GM12891 (cell line): Measurements from ENCODE around the gene NUP50.

Source experiments
- POLR2A ChIP-seq: IDR thresholded peaks from 2 replicates; pipeline ENCODE4 v1.6.1; 2011; ENCODE audit warnings: low read depth, low read length, control low read depth
- POLR2AphosphoS5 ChIP-seq: IDR thresholded peaks from 2 replicates; pipeline ENCODE4 v1.6.1; 2011; ENCODE audit warnings: low read depth, low read length, control low read depth
- TAF1 ChIP-seq: IDR thresholded peaks from 2 replicates; pipeline ENCODE4 v1.6.1; 2011; ENCODE audit warnings: low read depth, low read length, control low read depth

- TF ChIP-seq POLR2A: no peak
- no peak for TF ChIP-seq TAF1
- no peak for TF ChIP-seq POLR2AphosphoS5
Measured at GRCh38 chr22:45162531-45162930, 1.2 kb upstream of the NUP50 start.
